B cell (primary cell): ENCODE measurements around the gene SESN3.

Experiments used
- CTCF ChIP-seq: fragments of 200-600 bp; IDR thresholded peaks from one replicate; pipeline ENCODE4 v1.8.0; 2022; ENCODE audit warnings: antibody characterized with exemption, mild to moderate bottlenecking
- EZH2 ChIP-seq: IDR thresholded peaks from 2 replicates; pipeline ENCODE4 v1.6.1; 2012; ENCODE audit warnings: borderline replicate concordance, low read depth, mild to moderate bottlenecking, moderate library complexity, low read length; ENCODE audit not compliant: insufficient read depth, poor library complexity, severe bottlenecking

GRCh38 chr11:95140397-95141033, 90.5 kb downstream of the SESN3 start:
- TF ChIP-seq CTCF (no peak), EZH2 (no peak)
